GM20000 (cell line): ENCODE results near the gene HSD3B2.

ENCODE experiments used
- DNase-seq: peaks from one replicate; pipeline ENCODE4 v3.0.0; 2012; ENCODE audit warnings: low spot score
- CTCF ChIP-seq: IDR thresholded peaks from 2 replicates; pipeline ENCODE4 v1.5.1; 2012; ENCODE audit warnings: mild to moderate bottlenecking, control low read depth; ENCODE audit errors: extremely low read depth, missing control alignments

HSD3B2 gene

DNA sequence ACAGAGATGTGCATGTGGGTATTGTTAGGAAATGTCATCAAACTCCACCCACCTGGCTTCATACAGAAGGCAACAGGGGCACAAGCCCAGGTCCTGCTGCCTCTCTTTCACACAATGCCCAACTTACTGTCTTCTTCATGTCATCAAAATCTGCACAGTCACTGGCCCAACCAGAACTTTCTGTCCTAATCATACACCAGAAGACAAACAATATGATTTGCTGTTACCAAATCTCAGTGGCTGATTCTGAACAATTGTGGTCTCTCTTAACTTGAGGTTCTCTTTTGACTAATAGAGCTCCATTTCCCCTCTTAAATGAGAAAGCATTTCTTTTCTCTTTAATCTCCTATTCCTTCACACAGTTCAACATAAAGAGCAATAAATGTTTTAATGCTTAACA lies 7.7 kb downstream of the HSD3B2 start:
- no peak for TF ChIP-seq CTCF
- DNase-seq = no peak

DNA sequence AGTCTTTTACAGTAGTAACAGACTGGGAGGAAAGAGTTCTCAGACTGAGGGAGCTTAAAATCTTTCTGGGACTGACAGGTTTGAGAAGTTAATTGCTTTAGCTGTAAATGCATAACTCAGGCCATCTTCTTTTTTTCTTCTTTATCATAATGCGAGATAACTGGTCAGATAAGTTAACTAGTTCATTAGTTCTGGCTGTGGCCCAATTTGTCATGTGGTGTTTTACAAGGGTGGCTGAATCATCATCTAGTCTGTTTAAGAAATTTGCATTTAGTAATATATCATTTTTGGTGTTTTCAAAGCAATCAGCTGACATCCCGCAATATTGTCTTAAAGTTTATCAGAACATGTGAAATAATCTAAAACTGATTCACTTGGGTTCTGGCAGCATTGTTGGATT lies 14.0 kb downstream of the HSD3B2 start:
- no peak for TF ChIP-seq CTCF

DNA sequence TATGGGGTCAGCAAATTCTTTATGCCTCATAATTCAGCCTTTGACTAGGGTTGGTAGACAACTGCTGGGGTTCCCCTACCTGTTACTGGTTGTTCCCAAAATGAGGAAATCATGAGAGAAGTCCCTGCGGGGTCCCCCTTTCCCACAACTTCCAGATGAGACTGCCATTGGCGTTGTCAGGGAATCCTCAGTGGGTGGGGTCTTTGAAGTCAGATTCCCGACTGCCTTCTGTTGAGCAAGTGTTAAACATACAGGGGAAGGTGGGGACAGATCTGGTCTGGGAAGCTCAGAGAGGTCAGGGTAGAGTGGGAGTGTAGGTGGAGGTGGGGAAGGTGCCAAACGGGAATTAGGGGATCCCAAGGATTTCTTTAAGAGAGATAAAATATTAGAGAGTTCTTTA lies 14.7 kb downstream of the HSD3B2 start:
- TF ChIP-seq CTCF = no peak
- no peak for DNase-seq

More for the DNA sequence above, 14.0 kb downstream of the HSD3B2 start:
- DNase-seq = no peak

DNA sequence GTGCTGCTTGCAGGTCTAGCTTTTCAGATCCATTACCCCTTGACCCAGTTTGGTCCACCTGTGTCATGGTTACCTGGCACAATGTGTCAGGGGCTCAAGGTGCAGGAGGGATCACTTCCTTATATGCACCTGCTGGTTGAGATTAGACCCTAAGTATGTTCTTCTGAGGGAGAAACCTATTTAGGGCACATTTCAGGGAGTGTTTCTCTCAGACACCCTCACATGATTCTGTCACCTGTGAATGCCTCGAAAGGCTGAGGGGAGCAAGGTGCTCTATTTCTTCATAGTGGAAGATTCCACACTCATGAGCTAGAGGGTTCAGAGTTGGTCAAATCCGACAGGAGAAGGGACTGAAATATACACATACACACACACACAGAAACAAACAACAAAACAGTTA lies 15.5 kb downstream of the HSD3B2 start:
- DNase-seq = no peak
- TF ChIP-seq CTCF = no peak

DNA sequence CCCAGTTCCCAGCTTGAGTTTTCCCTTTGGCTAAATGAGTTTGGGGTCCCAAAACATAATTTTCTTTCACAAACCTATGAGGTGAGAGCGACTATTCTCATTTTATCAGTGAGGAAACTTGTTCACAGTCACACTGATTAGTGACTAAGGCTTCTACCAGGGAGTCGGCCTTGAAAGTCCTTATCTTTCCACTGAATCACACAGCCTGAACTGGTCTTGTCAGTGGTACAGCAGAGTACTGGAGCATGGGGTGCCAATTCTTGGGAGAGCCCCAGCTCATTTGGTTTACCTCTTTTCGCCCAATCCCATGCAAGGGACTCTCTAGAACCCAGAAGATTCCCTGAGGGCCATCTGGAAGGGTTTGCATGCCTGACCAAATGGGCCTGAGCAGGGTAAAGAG lies 16.9 kb downstream of the HSD3B2 start:
- DNase-seq = no peak
- TF ChIP-seq CTCF = no peak

GRCh38 chr1:119435052-119435451 lies 20.1 kb downstream of the HSD3B2 start:
- DNase-seq = no peak
- no peak for TF ChIP-seq CTCF

DNA sequence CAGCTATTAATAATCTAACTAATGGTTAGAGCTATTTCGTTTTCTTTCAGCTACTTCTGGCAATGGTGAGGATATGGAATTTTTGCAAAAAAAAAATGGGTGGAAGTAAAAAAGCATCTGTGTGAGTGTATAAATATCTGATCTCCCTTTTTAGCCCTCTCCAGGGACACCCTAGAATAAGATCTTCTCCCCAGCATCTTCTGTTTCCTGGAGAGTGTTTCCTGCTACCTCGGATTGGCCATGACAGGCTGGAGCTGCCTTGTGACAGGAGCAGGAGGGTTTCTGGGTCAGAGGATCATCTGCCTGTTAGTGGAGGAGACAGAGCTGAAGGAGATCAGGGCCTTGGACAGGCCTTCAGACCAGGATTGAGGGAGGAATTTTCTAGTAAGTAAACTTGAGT lies 23.8 kb downstream of the HSD3B2 start:
- no peak for DNase-seq
- no peak for TF ChIP-seq CTCF
